Activated CD4-positive, alpha-beta T cell treated with anti-CD3 and anti-CD28 coated beads, Interleukin-2, amount 10 ng/mL, durations not matched to agents 7 days and 5 days (primary cell): ENCODE data around the gene ARHGAP6. TPM values are rescaled to one million over a fixed set of nuclear protein-coding genes. Genes with fewer than 3 reads are reported as not detected.
"Not testable (repeated sequence)": the region's sequence is repeated elsewhere in the genome, so short reads cannot be mapped to it uniquely, and the experiment has no call there.

ENCODE experiments used
- CTCF ChIA-PET: fragments of 350-600 bp; sonication (Branson Sonifier 250); formaldehyde crosslinking; loops from one replicate; lab custom pipeline; 2021; ENCODE audit warnings: antibody characterized with exemption; lab: Charles Lee
- POLR2A ChIA-PET: fragments of 350-600 bp; sonication (Branson Sonifier 250); formaldehyde crosslinking; loops from one replicate; lab custom pipeline; 2021; ENCODE audit warnings: antibody characterized with exemption; lab: Charles Lee
- DNase-seq: peaks from one replicate; pipeline ENCODE4 v3.0.0-alpha.2; 2020
- H3K27ac Mint-ChIP-seq: one replicate; pipeline ENCODE4 v1.8.0; 2021; ENCODE audit warnings: mild to moderate bottlenecking, moderate library complexity, mixed read lengths
- H3K27me3 Mint-ChIP-seq: one replicate; pipeline ENCODE4 v1.8.0; 2021; ENCODE audit warnings: mixed read lengths
- H3K36me3 Mint-ChIP-seq: one replicate; pipeline ENCODE4 v1.8.0; 2021; ENCODE audit warnings: low read depth, mixed read lengths
- H3K4me1 Mint-ChIP-seq: one replicate; pipeline ENCODE4 v1.8.0; 2021; ENCODE audit warnings: mixed read lengths
- H3K4me3 Mint-ChIP-seq: one replicate; pipeline ENCODE4 v1.8.0; 2021; ENCODE audit warnings: mild to moderate bottlenecking, moderate library complexity, mixed read lengths
- H3K9me3 Mint-ChIP-seq: one replicate; pipeline ENCODE4 v1.8.0; 2021; ENCODE audit warnings: mixed read lengths
- total RNA-seq, 2 experiments: library from RNA; stranded (reverse); gene quantifications; one replicate each; pipeline ENCODE4 v1.2.3, GENCODE V29; 2021

ARHGAP6 gene
- total RNA-seq, 2 experiments from 2014 or later, result not detected

DNA sequence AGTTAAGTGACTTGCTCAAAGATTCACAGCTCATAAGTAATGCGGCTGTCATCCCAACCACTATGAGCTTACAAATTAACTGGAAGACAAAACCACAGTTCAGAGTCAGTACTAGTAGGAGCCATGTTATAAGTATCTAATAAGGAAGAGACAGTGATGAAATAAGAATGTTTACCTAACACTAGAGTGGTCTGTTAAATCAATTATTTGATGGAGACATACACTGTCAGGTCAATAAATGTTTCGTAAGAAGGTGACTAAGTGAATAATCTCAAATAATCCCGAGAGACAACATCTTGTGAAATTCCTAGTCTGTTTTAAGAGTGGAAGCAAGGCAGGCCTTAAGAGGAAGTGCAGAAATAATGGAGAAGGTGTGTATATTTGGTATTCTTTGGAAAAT lies 398.3 kb downstream of the ARHGAP6 start:
- no peak overlapping the region for H3K4me3 Mint-ChIP-seq
- H3K4me1 Mint-ChIP-seq, result no peaks in the 10 kb centered on the region
- POLR2A ChIA-PET, result no interaction called here
- CTCF ChIA-PET, result no interaction called here
- H3K9me3 Mint-ChIP-seq, result no peaks in the 10 kb centered on the region
- H3K36me3 Mint-ChIP-seq, result no peaks in the 10 kb centered on the region
- no peaks in the 10 kb centered on the region for H3K27me3 Mint-ChIP-seq
- DNase-seq, result no peak
- H3K27ac Mint-ChIP-seq, result no peak overlapping the region

DNA sequence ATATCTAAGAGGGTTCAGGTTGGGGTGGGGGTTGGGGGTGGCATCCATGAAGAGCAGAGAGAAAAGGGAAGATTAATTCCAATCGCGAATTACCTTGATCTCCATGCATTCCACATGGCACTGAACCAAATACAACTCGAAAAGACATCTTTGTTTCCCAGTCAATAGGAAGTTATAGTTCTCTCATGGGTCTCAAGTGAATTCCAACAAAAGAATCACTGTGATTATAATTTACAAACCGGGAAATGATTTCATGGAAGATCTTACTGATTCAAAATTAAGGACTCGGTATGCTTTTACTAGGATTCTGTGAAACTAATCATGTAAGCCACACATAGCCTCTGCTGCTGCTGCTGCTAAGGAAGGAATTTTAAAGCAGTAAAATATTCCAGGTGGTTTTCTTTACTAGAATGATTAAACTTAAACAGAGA lies 399.1 kb downstream of the ARHGAP6 start:
- Mint-ChIP-seq H3K9me3 (no peaks in the 10 kb centered on the region), H3K4me3 (no peak overlapping the region), H3K4me1 (no peaks in the 10 kb centered on the region), H3K36me3 (no peaks in the 10 kb centered on the region), H3K27ac (no peak overlapping the region), H3K27me3 (no peaks in the 10 kb centered on the region)
- DNase-seq, result no peak
- ChIA-PET CTCF (no interaction called here), POLR2A (no interaction called here)

DNA sequence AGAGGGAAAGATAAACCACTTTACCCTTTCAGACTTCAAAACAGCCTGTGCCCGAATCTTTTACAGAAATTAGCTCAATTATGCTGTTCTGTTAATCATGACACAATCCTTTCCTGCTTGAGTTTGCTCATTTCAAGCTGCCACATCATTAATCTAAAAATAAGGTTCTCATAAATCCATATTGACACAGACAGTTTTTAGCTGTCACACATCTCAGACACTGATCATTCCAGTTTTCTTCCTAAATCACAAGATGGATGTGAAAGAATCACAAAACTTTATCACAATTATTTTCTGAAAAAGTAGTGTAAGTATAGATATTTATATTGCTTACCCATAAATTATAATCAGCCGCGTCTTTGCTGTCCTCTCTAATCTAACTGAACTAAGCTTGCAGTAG lies 400.4 kb downstream of the ARHGAP6 start:
- no peaks in the 10 kb centered on the region for H3K4me1 Mint-ChIP-seq
- H3K9me3 Mint-ChIP-seq, result no peaks in the 10 kb centered on the region
- no peak overlapping the region for H3K4me3 Mint-ChIP-seq
- H3K36me3 Mint-ChIP-seq, result no peaks in the 10 kb centered on the region
- H3K27me3 Mint-ChIP-seq, result no peaks in the 10 kb centered on the region
- H3K27ac Mint-ChIP-seq, result no peak overlapping the region
- POLR2A ChIA-PET, result no interaction called here
- CTCF ChIA-PET, result no interaction called here
- no peak for DNase-seq

DNA sequence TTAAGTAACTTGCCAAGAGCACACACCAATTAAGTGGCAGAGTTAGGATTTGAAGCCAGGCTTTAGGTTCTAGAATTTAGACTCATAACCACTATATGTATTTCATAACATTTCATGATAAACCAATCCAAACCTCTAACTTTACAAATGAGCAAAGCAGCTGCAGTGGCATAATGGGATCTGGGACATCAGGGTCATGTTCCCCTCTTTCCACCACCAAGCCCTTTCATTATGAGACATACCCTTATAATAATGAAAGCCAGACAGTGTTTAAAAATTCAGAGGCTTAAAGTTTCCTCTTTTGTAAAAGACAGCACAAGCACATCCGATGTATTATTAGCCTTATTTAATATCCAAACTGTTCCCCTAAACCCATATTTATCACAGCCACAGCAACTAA lies 400.8 kb downstream of the ARHGAP6 start:
- Mint-ChIP-seq H3K27me3 (no peaks in the 10 kb centered on the region), H3K27ac (no peak overlapping the region), H3K36me3 (no peaks in the 10 kb centered on the region), H3K4me3 (no peak overlapping the region), H3K4me1 (no peaks in the 10 kb centered on the region), H3K9me3 (no peaks in the 10 kb centered on the region)
- POLR2A ChIA-PET, result no interaction called here
- CTCF ChIA-PET, result no interaction called here
- no peak for DNase-seq

DNA sequence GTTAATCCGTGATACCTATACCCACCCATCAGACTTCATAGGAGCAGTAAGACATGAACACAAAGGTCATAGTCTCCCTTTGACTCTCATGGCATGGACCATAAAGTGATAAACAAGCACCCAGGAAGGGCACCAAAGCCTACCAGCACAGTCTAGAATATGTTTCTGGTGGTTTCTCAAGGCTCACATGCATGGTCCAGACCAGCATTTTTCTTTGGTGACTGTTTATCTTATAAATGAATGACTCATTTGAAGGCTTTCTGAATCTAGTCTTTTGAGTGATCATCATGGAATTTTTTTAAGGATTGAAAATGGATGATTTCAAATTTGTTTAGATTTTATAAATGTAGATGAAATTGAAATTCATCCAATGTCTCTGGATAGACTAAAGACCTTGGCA lies 404.5 kb downstream of the ARHGAP6 start:
- POLR2A ChIA-PET, result no interaction called here

DNA sequence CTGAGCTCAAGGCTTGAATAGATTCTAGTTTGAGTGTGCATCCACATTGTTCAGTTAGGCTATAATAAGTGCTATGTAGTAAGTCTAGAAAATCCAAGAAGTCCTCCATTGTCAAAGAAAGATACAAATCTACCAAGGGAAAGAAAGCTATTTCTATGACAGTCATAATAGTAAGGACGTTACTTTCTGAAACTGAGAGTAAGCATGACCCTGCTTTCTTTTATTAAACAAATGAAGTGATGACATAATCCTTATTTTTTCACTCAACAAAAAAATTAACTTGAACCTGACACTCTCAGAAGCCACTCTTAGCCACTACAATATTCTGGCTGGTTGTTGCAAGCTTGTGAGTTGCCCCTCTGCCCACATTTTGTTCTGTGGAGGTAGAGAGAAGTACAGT lies 406.3 kb downstream of the ARHGAP6 start:
- H3K27me3 Mint-ChIP-seq, result no peaks in the 10 kb centered on the region
- DNase-seq, result no peak
- no peaks in the 10 kb centered on the region for H3K36me3 Mint-ChIP-seq
- ChIA-PET CTCF (no interaction called here), POLR2A (no interaction called here)
- H3K9me3 Mint-ChIP-seq, result no peaks in the 10 kb centered on the region
- H3K4me3 Mint-ChIP-seq, result no peak overlapping the region
- H3K27ac Mint-ChIP-seq, result no peak overlapping the region
- no peaks in the 10 kb centered on the region for H3K4me1 Mint-ChIP-seq

More for the DNA sequence above, 404.5 kb downstream of the ARHGAP6 start:
- Mint-ChIP-seq H3K27me3 (no peaks in the 10 kb centered on the region), H3K27ac (no peak overlapping the region), H3K9me3 (no peaks in the 10 kb centered on the region), H3K4me3 (no peak overlapping the region), H3K36me3 (no peaks in the 10 kb centered on the region), H3K4me1 (no peaks in the 10 kb centered on the region)
- CTCF ChIA-PET, result no interaction called here
- no peak for DNase-seq

DNA sequence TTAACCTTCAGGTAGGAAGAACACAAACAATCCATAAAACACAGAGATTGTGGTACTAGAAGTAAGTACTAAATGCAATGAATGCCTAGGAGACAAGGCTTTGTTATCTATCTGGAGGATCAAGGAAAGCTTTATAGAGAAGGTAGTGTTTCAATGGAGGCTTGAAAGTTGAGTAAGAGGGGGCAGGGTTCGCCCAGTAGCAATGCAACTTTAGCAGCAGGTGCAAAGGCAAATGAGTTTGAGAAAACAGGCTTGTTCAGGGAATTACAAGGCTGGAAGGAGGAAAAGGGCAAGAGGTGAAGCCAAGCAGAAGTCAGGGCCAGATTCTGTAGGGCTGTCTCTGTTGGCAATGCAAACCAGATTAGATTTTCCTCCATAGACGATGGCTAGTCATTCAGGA lies 408.0 kb downstream of the ARHGAP6 start:
- CTCF ChIA-PET, result no interaction called here
- no peak overlapping the region for H3K27ac Mint-ChIP-seq
- no peaks in the 10 kb centered on the region for H3K27me3 Mint-ChIP-seq
- no peak for DNase-seq
- no peaks in the 10 kb centered on the region for H3K4me1 Mint-ChIP-seq
- no peak overlapping the region for H3K4me3 Mint-ChIP-seq
- no peaks in the 10 kb centered on the region for H3K36me3 Mint-ChIP-seq
- POLR2A ChIA-PET, result no interaction called here
- H3K9me3 Mint-ChIP-seq, result no peaks in the 10 kb centered on the region

DNA sequence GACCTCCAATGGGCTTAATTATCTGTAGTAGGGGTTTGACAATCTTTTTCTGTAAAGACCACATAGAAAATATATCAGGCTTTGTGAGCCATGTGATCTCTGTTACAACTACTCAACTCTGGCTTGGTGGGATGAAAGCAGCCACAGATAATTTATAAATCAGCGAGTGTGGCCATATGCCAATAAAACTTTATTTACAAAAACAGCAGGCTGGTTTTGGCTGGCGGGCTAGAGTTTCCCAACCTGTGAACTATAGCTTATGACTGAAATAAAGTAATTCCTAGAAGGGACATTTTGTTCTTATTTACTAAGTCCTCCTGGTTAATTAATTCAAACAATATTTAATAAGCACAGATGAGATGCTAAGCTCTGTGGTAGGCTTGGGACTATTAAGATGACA lies 408.4 kb downstream of the ARHGAP6 start:
- POLR2A ChIA-PET, result no interaction called here
- H3K4me3 Mint-ChIP-seq, result no peak overlapping the region
- H3K27me3 Mint-ChIP-seq, result no peaks in the 10 kb centered on the region

DNA sequence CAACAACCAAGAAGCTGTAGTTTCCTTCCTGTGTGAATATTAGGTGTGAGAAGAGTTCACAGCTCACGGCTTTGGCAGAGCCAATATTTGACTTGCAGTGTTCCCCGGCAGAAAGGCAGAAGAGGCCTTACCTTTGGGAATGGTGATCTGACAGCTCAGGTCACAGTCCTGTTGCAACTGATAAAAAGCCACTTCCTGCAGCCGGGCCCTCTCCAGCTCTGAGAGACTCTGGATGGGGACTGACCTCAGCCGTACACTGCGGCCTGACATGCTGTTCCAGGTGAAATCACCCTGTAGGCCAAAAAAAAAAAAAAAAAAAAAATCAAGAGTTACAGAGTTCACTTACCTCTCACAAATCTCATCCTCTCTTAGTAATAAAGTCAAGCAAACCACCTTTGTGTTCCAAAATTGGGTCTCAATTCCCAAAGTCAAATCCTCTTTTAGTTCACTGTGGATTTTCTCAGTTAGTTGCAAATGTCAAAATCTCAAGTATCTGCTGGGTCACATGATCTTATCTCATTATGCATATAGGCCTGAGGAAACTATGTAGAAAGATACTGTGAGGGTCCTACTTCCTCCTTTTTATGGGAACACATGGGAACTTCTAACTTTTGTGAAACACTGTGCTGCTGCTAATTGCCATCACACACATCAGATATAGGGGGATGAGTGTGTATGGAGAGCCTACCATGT lies 411.2 kb downstream of the ARHGAP6 start:
- H3K4me3 Mint-ChIP-seq, result no peak overlapping the region
- no peaks in the 10 kb centered on the region for H3K36me3 Mint-ChIP-seq
- DNase-seq, result no peak
- no peak overlapping the region for H3K27ac Mint-ChIP-seq
- no peaks in the 10 kb centered on the region for H3K27me3 Mint-ChIP-seq
- no peaks in the 10 kb centered on the region for H3K4me1 Mint-ChIP-seq
- no peaks in the 10 kb centered on the region for H3K9me3 Mint-ChIP-seq
- POLR2A ChIA-PET, result no interaction called here
- CTCF ChIA-PET, result interaction anchor here (0.7 kb wide), 1 partner anchor 213 kb away, joined by 4 read pairs; no protein-coding TSS in a partner anchor

More for the DNA sequence above, 408.4 kb downstream of the ARHGAP6 start:
- Mint-ChIP-seq H3K36me3 (no peaks in the 10 kb centered on the region), H3K4me1 (no peaks in the 10 kb centered on the region), H3K9me3 (no peaks in the 10 kb centered on the region), H3K27ac (no peak overlapping the region)
- CTCF ChIA-PET, result no interaction called here
- DNase-seq, result no peak

DNA sequence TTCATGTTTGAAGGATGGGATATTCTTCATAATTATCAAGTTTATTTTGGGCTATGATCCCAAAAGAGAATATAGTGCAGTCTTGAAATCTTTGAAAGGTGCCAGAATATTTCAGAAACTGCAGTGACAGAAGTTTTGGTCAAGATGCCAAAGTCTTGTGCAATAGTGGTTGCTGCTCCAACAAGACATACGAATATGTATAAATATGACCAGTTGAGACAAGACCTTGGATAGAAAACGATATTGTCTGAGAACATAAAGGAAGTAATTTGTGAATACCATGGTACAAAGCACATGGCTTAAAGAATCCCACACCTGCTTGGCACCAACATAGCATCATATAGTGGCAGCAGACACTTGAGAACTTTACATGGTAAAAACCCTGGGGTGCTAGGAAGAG lies 421.1 kb downstream of the ARHGAP6 start:
- POLR2A ChIA-PET, result no interaction called here
- Mint-ChIP-seq H3K36me3 (no peaks in the 10 kb centered on the region), H3K9me3 (no peaks in the 10 kb centered on the region), H3K4me3 (no peak overlapping the region), H3K4me1 (no peaks in the 10 kb centered on the region), H3K27me3 (no peaks in the 10 kb centered on the region), H3K27ac (no peak overlapping the region)
- no peak for DNase-seq
- CTCF ChIA-PET, result no interaction called here

DNA sequence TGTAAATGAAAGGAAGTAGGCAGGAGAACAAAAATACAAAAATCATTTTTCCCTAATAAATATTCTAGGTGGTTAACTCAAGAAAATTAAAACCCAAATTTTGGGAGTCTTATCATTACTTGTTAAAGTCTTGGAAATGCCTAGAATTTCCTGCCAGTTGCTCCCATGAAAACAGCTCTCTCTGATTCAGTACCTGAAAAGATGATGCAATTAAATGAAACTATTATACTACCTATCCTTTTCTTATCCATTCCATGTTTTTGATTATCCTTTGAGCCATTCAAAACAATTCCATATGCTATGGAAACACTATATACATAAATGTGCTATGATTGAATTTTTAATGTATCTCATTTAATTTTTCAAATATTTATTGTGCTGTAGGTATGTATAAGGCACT lies 423.0 kb downstream of the ARHGAP6 start:
- H3K9me3 Mint-ChIP-seq, result no peaks in the 10 kb centered on the region
- no peaks in the 10 kb centered on the region for H3K36me3 Mint-ChIP-seq
- DNase-seq, result no peak
- no peak overlapping the region for H3K4me3 Mint-ChIP-seq
- no peaks in the 10 kb centered on the region for H3K27me3 Mint-ChIP-seq
- no peaks in the 10 kb centered on the region for H3K4me1 Mint-ChIP-seq
- ChIA-PET POLR2A (no interaction called here), CTCF (no interaction called here)
- H3K27ac Mint-ChIP-seq, result no peak overlapping the region

DNA sequence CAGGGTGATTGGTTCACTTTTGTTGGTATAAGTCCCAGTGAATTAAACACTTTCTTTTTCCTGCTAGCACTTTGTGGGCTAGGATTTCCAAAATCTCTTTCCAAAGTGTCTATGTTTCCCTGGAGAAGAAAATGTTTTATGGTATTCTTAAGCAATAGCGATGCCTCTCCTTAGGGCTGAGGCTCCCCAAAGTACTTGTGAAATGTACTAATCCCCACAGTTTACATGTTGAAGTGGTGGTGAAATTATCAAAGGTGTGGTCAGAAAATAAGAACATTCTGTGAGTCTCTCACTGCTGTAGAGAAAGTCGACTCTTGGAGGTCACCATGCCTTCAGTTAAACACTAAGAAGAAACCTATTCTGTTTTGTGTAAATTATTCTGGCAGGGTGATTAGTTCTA lies 424.0 kb downstream of the ARHGAP6 start:
- Mint-ChIP-seq H3K4me3 (no peak overlapping the region), H3K9me3 (no peaks in the 10 kb centered on the region), H3K27me3 (no peaks in the 10 kb centered on the region), H3K36me3 (no peaks in the 10 kb centered on the region), H3K27ac (no peak overlapping the region), H3K4me1 (no peaks in the 10 kb centered on the region)
- POLR2A ChIA-PET, result no interaction called here
- CTCF ChIA-PET, result no interaction called here
- no peak for DNase-seq

DNA sequence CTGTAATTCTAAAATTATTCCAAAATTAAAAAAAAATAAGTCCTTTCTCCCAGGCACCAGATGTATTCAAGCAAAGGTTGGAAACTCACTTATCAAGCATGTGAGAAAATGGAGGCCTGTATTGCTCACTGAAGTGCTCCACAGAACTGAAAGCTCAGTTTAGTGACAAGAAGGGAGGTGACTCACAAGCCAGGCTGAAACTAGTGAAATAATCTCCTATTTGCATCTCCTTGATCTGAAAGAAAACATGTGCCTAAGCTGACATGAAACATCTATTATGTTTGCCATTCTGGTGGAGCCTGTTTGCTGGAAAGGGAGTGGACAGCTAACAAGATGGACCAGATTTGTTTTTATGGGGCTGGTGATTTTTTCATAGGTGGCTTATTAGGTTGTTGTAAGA lies 426.5 kb downstream of the ARHGAP6 start:
- no peaks in the 10 kb centered on the region for H3K4me1 Mint-ChIP-seq
- no peak overlapping the region for H3K4me3 Mint-ChIP-seq
- CTCF ChIA-PET, result no interaction called here
- no peaks in the 10 kb centered on the region for H3K36me3 Mint-ChIP-seq
- POLR2A ChIA-PET, result no interaction called here
- no peak for DNase-seq
- H3K27ac Mint-ChIP-seq, result no peak overlapping the region
- H3K9me3 Mint-ChIP-seq, result no peaks in the 10 kb centered on the region
- no peaks in the 10 kb centered on the region for H3K27me3 Mint-ChIP-seq

DNA sequence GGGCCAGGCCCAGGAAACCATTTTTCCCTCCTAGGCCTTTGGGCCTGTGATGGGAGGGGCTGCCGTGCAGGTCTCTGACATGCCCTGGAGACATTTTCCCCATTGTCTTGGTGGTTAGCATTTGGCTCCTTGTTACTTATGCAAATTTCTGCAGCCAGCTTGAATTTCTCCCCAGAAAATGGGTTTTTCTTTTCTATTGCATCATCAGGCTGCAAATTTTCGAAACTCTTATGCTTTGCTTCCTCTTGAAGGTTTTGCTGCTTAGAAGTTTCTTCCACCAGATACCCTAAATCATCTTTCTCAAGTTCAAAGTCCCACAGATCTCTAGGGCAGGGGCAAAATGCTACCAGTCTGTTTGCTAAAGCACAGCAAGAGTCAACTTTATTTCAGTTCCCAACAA lies 430.3 kb downstream of the ARHGAP6 start:
- H3K4me3 Mint-ChIP-seq, H3K4me1 Mint-ChIP-seq, H3K27me3 Mint-ChIP-seq, H3K27ac Mint-ChIP-seq, H3K36me3 Mint-ChIP-seq, DNase-seq, POLR2A ChIA-PET, CTCF ChIA-PET, H3K9me3 Mint-ChIP-seq: not testable (repeated sequence)
